ENCODE measurements around the gene RAB11FIP4. TPM values are rescaled to one million over a fixed set of nuclear protein-coding genes. Genes with fewer than 3 reads are reported as not detected.

RAB11FIP4 gene
- total and polyA plus RNA-seq, 9 of the 15 experiments (the other 6 are each of a cell fraction or from before 2014, with no cell fraction given) = 0.62 to 16.6 (median 8.9) TPM

DNA sequence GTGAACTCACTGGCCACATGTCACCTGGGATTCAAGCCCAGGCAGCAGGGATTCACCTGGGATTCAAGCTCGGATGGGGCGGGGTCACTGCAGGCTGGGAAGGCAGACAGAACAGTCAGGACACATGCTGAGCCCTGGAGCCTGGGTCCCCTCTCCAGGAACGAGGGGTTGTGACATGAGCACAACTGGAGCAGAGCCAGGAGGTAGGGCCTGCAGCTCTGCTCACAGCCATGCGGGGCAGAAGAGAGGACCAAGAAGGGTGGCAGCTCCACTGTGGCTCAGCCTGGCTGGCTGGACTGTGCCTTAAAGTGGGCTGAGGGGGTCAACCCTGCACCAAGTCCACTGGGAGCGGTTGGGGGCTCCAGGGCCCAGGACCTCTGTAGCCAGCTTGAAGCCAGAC is 150.1 kb downstream of the RAB11FIP4 start (continued):
- TF ChIP-seq POLR3A (IDR thresholded peaks at IDR 0.05; ENCODE audit: borderline replicate concordance, extremely low read depth, insufficient read depth, insufficient read length) (no peak), ZNF561 (CRISPR knock-in tag; conservative IDR thresholded peaks at IDR 0.05) (no peak), ZFP30 (CRISPR knock-in tag; IDR thresholded peaks at IDR 0.05; ENCODE audit: borderline replicate concordance) (no peak), MCM5 (IDR thresholded peaks at IDR 0.05; ENCODE audit: low read depth) (no peak), RNF2 (IDR thresholded peaks at IDR 0.05) (no peak), MBD2 (IDR thresholded peaks at IDR 0.05; ENCODE audit: borderline replicate concordance, low read depth) (no peak), ERF (CRISPR knock-in tag; IDR thresholded peaks at IDR 0.05) (no peak), NR2C2 (CRISPR knock-in tag; IDR thresholded peaks at IDR 0.05) (no peak), NR2C2 (tag; IDR thresholded peaks at IDR 0.05) (no peak)

- peaks cover 0 to 3% of the 10 kb centered on the region in 2 experiments; a peak in 2 of 5 replicates for H3K27me3 ChIP-seq (ENCODE audit: control insufficient read depth in 2 of 2, insufficient read depth in 2 of 2, low read length in 2 of 2)
- WGBS (ENCODE audit: insufficient coverage, low coverage, missing lambda C conversion rate) = 0% methylated on average over 3 of the region's 3 CpGs
- H3K4me3 ChIP-seq = no peak overlapping the region
- DNase-seq (ENCODE audit: extremely low read depth in 1 of 4, low spot score in 3 of 4) (no peak), ATAC-seq (no peak), FAIRE-seq (no peak)
- H3K4me2 ChIP-seq (ENCODE audit: insufficient read depth, low read length) = no peak overlapping the region
- POLR2A ChIA-PET = interaction anchor here (0.6 to 0.8 kb wide), 2 partner anchors 10 to 318 kb away, joined by 3 to 4 read pairs; no protein-coding TSS in a partner anchor
- H3K9ac ChIP-seq (ENCODE audit: insufficient read depth in 1 of 2, low read depth in 2 of 2, low read length in 2 of 2) = peak overlapping the region in 1 of 2 experiments; percentile 37; a peak in 1 of 4 replicates
- no peaks in the 10 kb centered on the region for H3K36me3 ChIP-seq (ENCODE audit: control insufficient read depth, insufficient read depth, low read length)
- CTCF ChIA-PET (ENCODE audit: low intra/inter-chr PET ratio) = no interaction called here
- peaks cover 6% of the 10 kb centered on the region; the same call in 2 of the 3 replicates for H3K79me2 ChIP-seq (ENCODE audit: control insufficient read depth, insufficient read depth, low read length)
- no TSS peak for BruUV-seq (replicated peaks)
- in situ Hi-C loops (cut with MboI) = no loop called here
- H3K4me1 ChIP-seq (replicated peaks in 1 of 2; ENCODE audit: control insufficient read depth in 2 of 2, insufficient read depth in 2 of 2, low read length in 2 of 2) = peaks cover 0 to 7% of the 10 kb centered on the region in 2 experiments; a peak in 4 of 5 replicates
- no peak overlapping the region for H2AFZ ChIP-seq (ENCODE audit: low read depth, low read length)
- intact Hi-C loops (cut with micrococcal nuclease) = no loop called here
- no peaks in the 10 kb centered on the region for H3K9me1 ChIP-seq (ENCODE audit: control insufficient read depth, insufficient read depth, low read length)
- no peak overlapping the region for H3K27ac ChIP-seq (ENCODE audit: extremely low read depth, low read depth, low read length)
- no peaks in the 10 kb centered on the region for H4K20me1 ChIP-seq (replicated peaks; ENCODE audit: control insufficient read depth, insufficient read depth, low read length)
- H3K9me3 ChIP-seq (replicated peaks; ENCODE audit: control insufficient read depth, insufficient read depth, low read depth, low read length) = no peaks in the 10 kb centered on the region
- TF ChIP-seq C11orf30 (IDR thresholded peaks at IDR 0.05; ENCODE audit: low read depth) = no peak
- no peak for TF ChIP-seq CSDE1 (IDR thresholded peaks at IDR 0.05)
- TF ChIP-seq, protein P1, sequence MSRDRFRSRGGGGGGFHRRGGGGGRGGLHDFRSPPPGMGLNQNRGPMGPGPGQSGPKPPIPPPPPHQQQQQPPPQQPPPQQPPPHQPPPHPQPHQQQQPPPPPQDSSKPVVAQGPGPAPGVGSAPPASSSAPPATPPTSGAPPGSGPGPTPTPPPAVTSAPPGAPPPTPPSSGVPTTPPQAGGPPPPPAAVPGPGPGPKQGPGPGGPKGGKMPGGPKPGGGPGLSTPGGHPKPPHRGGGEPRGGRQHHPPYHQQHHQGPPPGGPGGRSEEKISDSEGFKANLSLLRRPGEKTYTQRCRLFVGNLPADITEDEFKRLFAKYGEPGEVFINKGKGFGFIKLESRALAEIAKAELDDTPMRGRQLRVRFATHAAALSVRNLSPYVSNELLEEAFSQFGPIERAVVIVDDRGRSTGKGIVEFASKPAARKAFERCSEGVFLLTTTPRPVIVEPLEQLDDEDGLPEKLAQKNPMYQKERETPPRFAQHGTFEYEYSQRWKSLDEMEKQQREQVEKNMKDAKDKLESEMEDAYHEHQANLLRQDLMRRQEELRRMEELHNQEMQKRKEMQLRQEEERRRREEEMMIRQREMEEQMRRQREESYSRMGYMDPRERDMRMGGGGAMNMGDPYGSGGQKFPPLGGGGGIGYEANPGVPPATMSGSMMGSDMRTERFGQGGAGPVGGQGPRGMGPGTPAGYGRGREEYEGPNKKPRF (IDR thresholded peaks at IDR 0.05; ENCODE audit: low read depth, low read length) = no peak
- TF ChIP-seq JUNB (CRISPR knock-in tag; conservative IDR thresholded peaks at IDR 0.05) = no peak
- TF ChIP-seq MEIS2 (IDR thresholded peaks at IDR 0.05; ENCODE audit: partially characterized antibody) = peak; percentile 78
- TF ChIP-seq NR4A1 (CRISPR knock-in tag; IDR thresholded peaks at IDR 0.05) = no peak
- TF ChIP-seq NR4A1 (tag; IDR thresholded peaks at IDR 0.05) = no peak
- TF ChIP-seq PKNOX1 (IDR thresholded peaks at IDR 0.05) = peak; percentile 81
- TF ChIP-seq ZSCAN32 (CRISPR knock-in tag; IDR thresholded peaks at IDR 0.05) = no peak
- TF ChIP-seq L3MBTL2 (IDR thresholded peaks at IDR 0.05) = no peak
- no peak for TF ChIP-seq MCM3 (IDR thresholded peaks at IDR 0.05)
- TF ChIP-seq ASH1L (IDR thresholded peaks at IDR 0.05; ENCODE audit: borderline replicate concordance, low read depth, partially characterized antibody) = no peak
Observed at GRCh38 chr17:31544186-31544585, 152.7 kb downstream of the RAB11FIP4 start.

Measured in K562 (cell line).